ENCODE data around the gene MAP1A. TPM values are rescaled to one million over a fixed set of nuclear protein-coding genes. Genes with fewer than 3 reads are reported as not detected.

Gene MAP1A
- total RNA-seq, 2 experiments from 2014 or later, result 8.7 to 9.3 TPM

DNA sequence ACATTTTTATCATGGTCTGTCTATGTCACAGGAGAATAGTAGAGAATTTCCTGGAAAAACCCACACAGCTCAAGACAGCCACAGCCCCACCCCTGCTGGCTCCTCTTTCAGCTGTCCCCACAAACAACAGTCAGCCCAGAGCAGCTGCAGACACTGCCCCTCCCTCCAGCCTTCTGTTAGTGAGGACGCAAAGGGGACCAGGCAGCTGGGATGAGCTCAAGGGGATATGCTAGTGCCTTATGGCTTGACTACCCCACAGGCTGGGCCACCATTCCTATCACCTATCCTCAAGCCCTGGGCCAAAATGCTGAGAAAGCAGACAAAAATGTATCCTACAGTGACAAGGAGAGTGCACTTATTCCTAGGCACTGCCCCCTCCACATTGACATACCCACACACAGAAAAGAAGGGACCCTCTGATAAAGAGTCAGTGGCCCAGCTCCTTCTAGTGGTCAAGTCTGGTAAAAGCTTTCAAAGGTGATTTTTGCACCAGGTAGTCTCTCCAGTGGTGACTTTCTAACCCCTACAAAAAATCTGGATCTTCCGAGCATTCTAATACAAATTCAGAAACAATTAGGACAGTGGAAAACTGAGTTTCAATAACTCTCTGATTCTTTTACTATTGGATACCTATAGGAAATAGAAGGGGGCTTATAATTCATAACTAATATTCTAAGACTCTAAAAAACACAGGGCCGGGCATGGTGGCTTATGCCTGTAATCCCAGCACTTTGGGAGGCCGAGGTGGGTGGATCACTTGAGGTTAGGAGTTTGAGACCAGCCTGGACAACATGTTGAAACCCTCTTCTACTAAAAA, 3.0 kb upstream of the MAP1A start:
- peak; percentile 64 for DNase-seq
- H3K4me3 Mint-ChIP-seq, result peak overlapping the region; percentile 27
- ChIA-PET CTCF (interaction anchor here (0.6 to 7.6 kb wide), 11 partner anchors 9 to 1020 kb away, joined by 3 to 74 read pairs (median 5); partner anchors contain the start of gene TP53BP1), POLR2A (interaction anchor here (0.7 to 5.1 kb wide), 7 partner anchors 9 to 235 kb away, joined by 3 to 47 read pairs (median 3); partner anchors contain the start of genes PDIA3, TP53BP1, TUBGCP4 and ZSCAN29)
- H3K9me3 Mint-ChIP-seq, result no peaks in the 10 kb centered on the region
- H3K27me3 Mint-ChIP-seq, result peaks cover 21% of the 10 kb centered on the region
- peaks cover 83% of the 10 kb centered on the region for H3K4me1 Mint-ChIP-seq
- H3K27ac Mint-ChIP-seq, result peak overlapping the region; percentile 80
- peaks cover 13% of the 10 kb centered on the region for H3K36me3 Mint-ChIP-seq (ENCODE audit: low read depth)

DNA sequence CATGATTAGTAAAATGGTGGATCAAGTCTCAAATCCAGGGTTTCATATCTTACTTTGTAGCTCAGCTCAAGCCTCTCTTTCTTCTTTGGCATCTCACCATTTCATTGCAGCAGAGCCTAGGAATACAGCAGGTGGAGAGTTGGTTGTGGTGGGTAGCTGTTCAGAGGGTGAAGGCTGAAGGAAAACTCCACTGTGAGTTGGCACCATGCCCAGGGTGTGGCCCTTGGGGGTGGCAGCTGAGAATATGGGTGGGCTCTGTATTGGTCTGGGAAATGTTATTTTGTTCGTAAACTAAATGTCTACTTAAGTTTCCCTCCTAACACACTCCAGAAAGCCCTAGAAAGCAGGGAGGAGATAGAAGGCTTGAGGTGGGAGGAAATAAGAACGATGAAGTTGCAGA, 1.7 kb upstream of the MAP1A start:
- ChIA-PET CTCF (interaction anchor here (0.6 to 7.6 kb wide), 4 partner anchors 8 to 82 kb away, joined by 3 to 74 read pairs (median 37); partner anchors contain the start of gene TP53BP1), POLR2A (interaction anchor here (0.7 to 1.0 kb wide), 2 partner anchors 10 to 12 kb away, joined by 3 read pairs; no protein-coding TSS in a partner anchor)
- Mint-ChIP-seq H3K4me3 (no peak overlapping the region), H3K27ac (no peak overlapping the region), H3K4me1 (peaks cover 73% of the 10 kb centered on the region), H3K36me3 (ENCODE audit: low read depth) (peaks cover 7% of the 10 kb centered on the region), H3K9me3 (no peaks in the 10 kb centered on the region), H3K27me3 (peaks cover 21% of the 10 kb centered on the region)
- DNase-seq, result no peak

DNA sequence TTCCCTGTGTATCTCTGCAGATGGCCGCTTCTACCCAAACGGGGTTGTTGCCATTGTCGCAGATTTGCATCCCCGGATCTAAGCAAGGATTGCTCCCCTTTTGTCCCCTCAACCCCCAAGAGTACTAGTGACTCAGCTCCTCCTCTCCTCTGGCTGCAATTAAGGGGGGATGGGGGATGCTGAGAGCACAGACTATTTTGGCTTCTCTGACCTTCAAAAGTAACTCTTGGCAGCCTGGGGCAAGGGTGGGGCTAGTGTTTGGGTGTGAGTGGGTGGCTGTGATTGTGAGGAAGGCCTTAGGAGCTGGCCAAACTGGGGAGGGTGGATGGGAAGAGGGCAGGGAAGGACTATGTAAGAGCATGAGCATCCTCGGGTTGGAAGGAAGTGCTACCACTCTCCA, 1.2 kb upstream of the MAP1A start:
- POLR2A ChIA-PET, result interaction anchor here (0.7 kb wide), 1 partner anchor 10 kb away, joined by 3 read pairs; no protein-coding TSS in a partner anchor
- Mint-ChIP-seq H3K36me3 (ENCODE audit: low read depth) (peaks cover 7% of the 10 kb centered on the region), H3K27me3 (peaks cover 21% of the 10 kb centered on the region), H3K27ac (no peak overlapping the region), H3K9me3 (no peaks in the 10 kb centered on the region), H3K4me1 (peaks cover 70% of the 10 kb centered on the region), H3K4me3 (no peak overlapping the region)
- DNase-seq, result no peak
- CTCF ChIA-PET, result interaction anchor here (0.6 to 7.6 kb wide), 3 partner anchors 9 to 76 kb away, joined by 3 to 74 read pairs (median 65); partner anchors contain the start of gene TP53BP1

DNA sequence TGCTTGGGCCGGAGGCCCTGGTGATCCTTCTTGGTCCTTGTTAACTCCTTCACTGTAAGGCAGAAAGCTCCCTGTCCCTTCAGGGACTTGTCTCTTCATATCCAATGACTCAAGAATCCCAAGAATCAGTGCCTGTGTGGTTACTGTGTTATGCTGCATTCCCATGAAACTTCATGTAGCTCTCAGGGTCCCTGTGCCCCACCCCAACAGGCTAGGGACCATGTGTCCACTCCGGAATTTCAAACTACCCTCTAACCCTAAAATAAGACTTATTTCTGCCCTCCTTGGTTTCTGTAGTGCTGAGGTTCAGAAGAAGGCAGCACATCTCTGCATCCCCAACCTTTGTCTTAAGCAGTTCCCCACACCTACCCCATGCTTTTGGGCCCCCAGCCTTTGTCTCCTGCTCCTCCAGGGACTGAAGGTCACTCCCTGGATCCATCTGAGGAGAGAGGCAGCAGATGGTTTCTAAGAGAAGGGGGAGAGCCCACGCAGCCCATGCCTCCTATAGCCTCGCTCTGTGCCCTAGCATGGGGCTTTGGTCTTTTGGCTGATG, 531 bp upstream of the MAP1A start:
- Mint-ChIP-seq H3K4me3 (no peak overlapping the region), H3K27ac (no peak overlapping the region), H3K27me3 (peaks cover 21% of the 10 kb centered on the region), H3K4me1 (peaks cover 63% of the 10 kb centered on the region), H3K9me3 (no peaks in the 10 kb centered on the region), H3K36me3 (ENCODE audit: low read depth) (peaks cover 7% of the 10 kb centered on the region)
- ChIA-PET CTCF (interaction anchor here (7.6 kb wide), 1 partner anchor 76 kb away, joined by 74 read pairs; no protein-coding TSS in a partner anchor), POLR2A (no interaction called here)
- DNase-seq, result no peak

DNA sequence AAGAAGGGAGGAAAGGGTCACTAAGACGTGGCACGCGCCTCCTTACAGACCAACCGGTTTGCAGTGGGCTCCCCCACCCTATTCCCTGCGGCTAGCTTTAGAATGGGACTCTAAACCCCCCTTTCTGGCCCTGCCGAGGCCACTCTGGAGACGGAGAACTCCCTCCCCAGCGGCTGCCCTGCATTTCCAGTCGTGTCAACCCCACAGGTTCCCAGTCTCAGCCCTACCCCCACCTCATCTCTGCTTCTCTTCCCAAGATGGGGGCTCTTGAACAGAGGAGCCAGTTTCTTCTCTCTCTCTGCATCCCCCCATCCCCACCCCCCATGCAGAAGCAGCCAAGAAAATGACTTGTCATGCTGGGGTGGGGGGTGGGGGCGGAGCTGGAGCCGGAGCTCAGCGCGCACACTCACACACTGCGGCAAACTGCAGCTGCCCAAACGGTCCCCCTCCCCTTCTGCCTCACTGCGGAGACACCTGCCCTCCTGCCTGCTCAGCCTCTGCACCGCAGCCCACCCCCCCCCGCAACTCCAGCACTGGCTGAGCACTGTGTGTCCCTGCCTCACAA, 871 bp downstream of the MAP1A start:
- Mint-ChIP-seq H3K27ac (no peak overlapping the region), H3K36me3 (ENCODE audit: low read depth) (peaks cover 4% of the 10 kb centered on the region), H3K4me3 (no peak overlapping the region), H3K27me3 (peaks cover 21% of the 10 kb centered on the region), H3K9me3 (no peaks in the 10 kb centered on the region), H3K4me1 (peaks cover 49% of the 10 kb centered on the region)
- CTCF ChIA-PET, result no interaction called here
- DNase-seq, result no peak
- POLR2A ChIA-PET, result interaction anchor here (1.0 to 1.5 kb wide), 2 partner anchors 8 to 9 kb away, joined by 3 to 4 read pairs; no protein-coding TSS in a partner anchor

DNA sequence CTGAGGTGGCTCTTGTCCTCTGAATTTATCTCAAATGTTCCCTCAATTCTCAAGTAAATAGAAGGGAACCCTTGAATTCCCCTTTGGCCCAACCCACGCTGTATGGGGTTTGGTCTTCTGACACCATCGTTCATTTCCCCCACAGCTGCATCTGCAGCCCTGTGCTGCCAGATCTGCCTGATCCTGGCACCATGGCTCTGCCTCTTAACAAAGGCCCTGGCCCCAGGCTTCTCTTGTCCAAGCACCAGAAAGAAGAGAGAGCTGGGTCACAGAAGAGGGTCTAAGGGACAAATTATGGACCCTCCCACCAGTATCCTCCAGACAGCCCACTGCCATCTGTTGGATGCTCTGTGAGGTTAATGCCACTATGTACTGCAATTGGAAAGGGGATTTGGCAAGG, 1.8 kb downstream of the MAP1A start:
- CTCF ChIA-PET, result no interaction called here
- Mint-ChIP-seq H3K9me3 (no peaks in the 10 kb centered on the region), H3K27me3 (peaks cover 21% of the 10 kb centered on the region), H3K4me3 (no peak overlapping the region), H3K4me1 (peaks cover 40% of the 10 kb centered on the region), H3K36me3 (ENCODE audit: low read depth) (peaks cover 4% of the 10 kb centered on the region), H3K27ac (no peak overlapping the region)
- POLR2A ChIA-PET, result interaction anchor here (1.0 kb wide), 1 partner anchor 9 kb away, joined by 4 read pairs; no protein-coding TSS in a partner anchor
- DNase-seq, result no peak

DNA sequence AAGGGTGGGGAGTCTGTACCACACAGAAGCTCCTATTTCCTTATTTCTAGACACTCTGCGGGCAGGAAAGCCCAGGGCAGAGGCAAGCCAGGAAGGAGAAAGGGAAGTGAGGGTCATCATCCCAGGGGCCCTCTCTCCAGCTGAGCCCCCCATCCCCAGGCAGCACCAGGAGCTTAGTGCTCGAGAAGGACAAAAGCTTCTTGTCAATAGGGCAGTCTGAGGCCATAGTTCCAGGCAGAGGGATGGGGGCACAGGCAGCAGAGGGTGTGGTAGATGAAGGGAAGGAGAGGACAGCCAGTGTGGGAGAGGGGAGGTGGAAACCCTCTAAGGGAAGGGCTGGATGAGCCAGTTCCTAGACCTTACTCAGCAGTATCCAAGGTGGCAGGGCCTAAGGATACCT, 2.7 kb downstream of the MAP1A start:
- H3K27ac Mint-ChIP-seq, result no peak overlapping the region
- no peaks in the 10 kb centered on the region for H3K9me3 Mint-ChIP-seq
- peaks cover 21% of the 10 kb centered on the region for H3K27me3 Mint-ChIP-seq
- no peak for DNase-seq
- peaks cover 5% of the 10 kb centered on the region for H3K36me3 Mint-ChIP-seq (ENCODE audit: low read depth)
- ChIA-PET POLR2A (no interaction called here), CTCF (no interaction called here)
- H3K4me1 Mint-ChIP-seq, result peaks cover 37% of the 10 kb centered on the region
- H3K4me3 Mint-ChIP-seq, result no peak overlapping the region

DNA sequence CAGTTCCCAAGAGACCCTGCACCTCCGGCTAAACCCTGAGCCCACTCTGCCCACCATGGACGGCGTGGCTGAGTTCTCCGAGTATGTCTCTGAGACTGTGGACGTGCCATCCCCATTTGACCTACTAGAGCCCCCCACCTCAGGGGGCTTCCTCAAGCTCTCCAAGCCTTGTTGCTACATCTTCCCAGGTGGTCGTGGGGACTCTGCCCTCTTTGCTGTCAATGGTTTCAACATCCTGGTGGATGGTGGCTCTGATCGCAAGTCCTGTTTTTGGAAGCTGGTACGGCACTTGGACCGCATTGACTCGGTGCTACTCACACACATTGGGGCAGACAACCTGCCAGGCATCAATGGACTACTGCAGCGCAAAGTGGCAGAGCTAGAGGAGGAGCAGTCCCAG, 4.0 kb downstream of the MAP1A start:
- CTCF ChIA-PET, result no interaction called here
- Mint-ChIP-seq H3K27ac (no peak overlapping the region), H3K27me3 (peaks cover 18% of the 10 kb centered on the region), H3K36me3 (ENCODE audit: low read depth) (peaks cover 8% of the 10 kb centered on the region), H3K4me3 (no peak overlapping the region), H3K9me3 (no peaks in the 10 kb centered on the region), H3K4me1 (peaks cover 37% of the 10 kb centered on the region)
- POLR2A ChIA-PET, result no interaction called here
- DNase-seq, result no peak

DNA sequence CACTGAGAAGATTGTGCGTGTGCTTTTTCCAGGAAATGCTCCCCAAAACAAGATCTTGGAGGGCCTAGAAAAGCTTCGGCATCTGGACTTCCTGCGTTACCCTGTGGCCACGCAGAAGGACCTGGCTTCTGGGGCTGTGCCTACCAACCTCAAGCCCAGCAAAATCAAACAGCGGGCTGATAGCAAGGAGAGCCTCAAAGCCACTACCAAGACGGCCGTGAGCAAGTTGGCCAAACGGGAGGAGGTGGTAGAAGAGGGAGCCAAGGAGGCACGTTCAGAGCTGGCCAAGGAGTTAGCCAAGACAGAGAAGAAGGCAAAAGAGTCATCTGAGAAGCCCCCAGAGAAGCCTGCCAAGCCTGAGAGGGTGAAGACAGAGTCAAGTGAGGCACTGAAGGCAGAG, 4.8 kb downstream of the MAP1A start:
- no peak for DNase-seq
- H3K4me3 Mint-ChIP-seq, result no peak overlapping the region
- no peaks in the 10 kb centered on the region for H3K9me3 Mint-ChIP-seq
- peaks cover 8% of the 10 kb centered on the region for H3K36me3 Mint-ChIP-seq (ENCODE audit: low read depth)
- peaks cover 33% of the 10 kb centered on the region for H3K4me1 Mint-ChIP-seq
- H3K27me3 Mint-ChIP-seq, result peaks cover 15% of the 10 kb centered on the region
- H3K27ac Mint-ChIP-seq, result no peak overlapping the region
- ChIA-PET POLR2A (interaction anchor here (2.4 kb wide), 1 partner anchor 11 kb away, joined by 7 read pairs; no protein-coding TSS in a partner anchor), CTCF (interaction anchor here (1.5 to 2.7 kb wide), 2 partner anchors 8 to 11 kb away, joined by 5 to 10 read pairs; no protein-coding TSS in a partner anchor)

DNA sequence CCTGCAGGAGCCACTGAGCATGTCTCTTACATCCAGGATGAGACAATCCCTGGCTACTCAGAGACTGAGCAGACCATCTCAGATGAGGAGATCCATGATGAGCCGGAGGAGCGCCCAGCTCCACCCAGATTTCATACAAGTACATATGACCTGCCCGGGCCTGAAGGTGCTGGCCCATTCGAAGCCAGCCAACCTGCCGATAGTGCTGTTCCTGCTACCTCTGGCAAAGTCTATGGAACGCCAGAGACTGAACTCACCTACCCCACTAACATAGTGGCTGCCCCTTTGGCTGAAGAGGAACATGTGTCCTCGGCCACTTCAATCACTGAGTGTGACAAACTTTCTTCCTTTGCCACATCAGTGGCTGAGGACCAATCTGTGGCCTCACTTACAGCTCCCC, 6.2 kb downstream of the MAP1A start:
- H3K4me1 Mint-ChIP-seq, result peaks cover 24% of the 10 kb centered on the region
- ChIA-PET POLR2A (interaction anchor here (0.9 to 2.4 kb wide), 3 partner anchors 9 to 23 kb away, joined by 3 to 7 read pairs (median 3); no protein-coding TSS in a partner anchor), CTCF (interaction anchor here (1.5 to 2.7 kb wide), 2 partner anchors 10 to 12 kb away, joined by 5 to 10 read pairs; no protein-coding TSS in a partner anchor)
- no peak overlapping the region for H3K27ac Mint-ChIP-seq
- H3K4me3 Mint-ChIP-seq, result no peak overlapping the region
- peaks cover 8% of the 10 kb centered on the region for H3K36me3 Mint-ChIP-seq (ENCODE audit: low read depth)
- H3K27me3 Mint-ChIP-seq, result peaks cover 4% of the 10 kb centered on the region
- DNase-seq, result no peak
- no peaks in the 10 kb centered on the region for H3K9me3 Mint-ChIP-seq

DNA sequence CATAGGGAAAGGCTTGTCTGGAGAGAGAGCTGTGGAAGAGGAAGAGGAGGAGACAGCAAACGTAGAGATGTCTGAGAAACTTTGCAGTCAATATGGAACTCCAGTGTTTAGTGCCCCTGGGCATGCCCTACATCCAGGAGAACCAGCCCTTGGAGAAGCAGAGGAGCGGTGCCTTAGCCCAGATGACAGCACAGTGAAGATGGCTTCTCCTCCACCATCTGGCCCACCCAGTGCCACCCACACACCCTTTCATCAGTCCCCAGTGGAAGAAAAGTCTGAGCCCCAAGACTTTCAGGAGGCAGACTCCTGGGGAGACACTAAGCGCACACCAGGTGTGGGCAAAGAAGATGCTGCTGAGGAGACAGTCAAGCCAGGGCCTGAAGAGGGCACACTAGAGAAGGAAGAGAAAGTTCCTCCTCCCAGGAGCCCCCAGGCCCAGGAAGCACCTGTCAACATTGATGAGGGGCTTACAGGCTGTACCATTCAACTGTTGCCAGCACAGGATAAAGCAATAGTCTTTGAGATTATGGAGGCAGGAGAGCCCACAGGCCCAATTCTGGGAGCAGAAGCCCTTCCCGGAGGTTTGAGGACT, 6.9 kb downstream of the MAP1A start:
- DNase-seq, result no peak
- POLR2A ChIA-PET, result no interaction called here
- no peak overlapping the region for H3K4me3 Mint-ChIP-seq
- peaks cover 8% of the 10 kb centered on the region for H3K36me3 Mint-ChIP-seq (ENCODE audit: low read depth)
- H3K27me3 Mint-ChIP-seq, result no peaks in the 10 kb centered on the region
- CTCF ChIA-PET, result interaction anchor here (2.7 kb wide), 1 partner anchor 10 kb away, joined by 10 read pairs; no protein-coding TSS in a partner anchor
- no peaks in the 10 kb centered on the region for H3K9me3 Mint-ChIP-seq
- H3K27ac Mint-ChIP-seq, result no peak overlapping the region
- H3K4me1 Mint-ChIP-seq, result peaks cover 18% of the 10 kb centered on the region

DNA sequence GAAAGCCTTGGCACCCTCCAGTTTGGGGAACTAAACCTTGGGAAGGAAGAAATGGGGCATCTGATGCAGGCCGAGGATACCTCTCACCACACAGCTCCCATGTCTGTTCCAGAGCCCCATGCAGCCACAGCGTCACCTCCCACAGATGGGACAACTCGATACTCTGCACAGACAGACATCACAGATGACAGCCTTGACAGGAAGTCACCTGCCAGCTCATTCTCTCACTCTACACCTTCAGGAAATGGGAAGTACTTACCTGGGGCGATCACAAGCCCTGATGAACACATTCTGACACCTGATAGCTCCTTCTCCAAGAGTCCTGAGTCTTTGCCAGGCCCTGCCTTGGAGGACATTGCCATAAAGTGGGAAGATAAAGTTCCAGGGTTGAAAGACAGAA, 7.7 kb downstream of the MAP1A start:
- Mint-ChIP-seq H3K4me3 (no peak overlapping the region), H3K4me1 (peaks cover 18% of the 10 kb centered on the region), H3K27me3 (no peaks in the 10 kb centered on the region), H3K9me3 (no peaks in the 10 kb centered on the region), H3K27ac (no peak overlapping the region), H3K36me3 (ENCODE audit: low read depth) (peaks cover 8% of the 10 kb centered on the region)
- ChIA-PET POLR2A (interaction anchor here (0.9 kb wide), 1 partner anchor 11 kb away, joined by 3 read pairs; no protein-coding TSS in a partner anchor), CTCF (no interaction called here)
- DNase-seq, result no peak

Measured in activated CD4-positive, alpha-beta memory T cell treated with anti-CD3 and anti-CD28 coated beads, Interleukin-2, amount 10 ng/mL, durations not matched to agents 7 days and 5 days (primary cell).